GM12878 (cell line): ENCODE measurements around the gene RAC3. TPM values are rescaled to one million over a fixed set of nuclear protein-coding genes. Genes with fewer than 3 reads are reported as not detected.

Experiments
- ATAC-seq: fragments of 200-7000 bp; cut with Tn5 transposase; 3 replicates; pipeline ENCODE4 v1.9.1; 2020; ENCODE audit warnings: mild to moderate bottlenecking, moderate library complexity
- BruUV-seq: library from RNA; stranded (reverse); fragments of 400-500 nt; replicated peaks from 2 replicates; lab custom pipeline; 2021; lab: Mats Ljungman, UMichigan
- CTCF ChIA-PET: fragments of 300-600 bp; sonication (Branson Sonifier 250); formaldehyde crosslinking; extraction: SDS; loops from one replicate; lab custom pipeline; 2021; ENCODE audit warnings: inconsistent platforms; lab: Yijun Ruan, JAX
- POLR2A ChIA-PET: fragments of 350-600 bp; formaldehyde crosslinking; extraction: SDS; loops from one replicate; lab custom pipeline; 2021; ENCODE audit warnings: inconsistent platforms; lab: Charles Lee
- RAD21 ChIA-PET: fragments of 300-600 bp; sonication (Branson Sonifier 250); formaldehyde crosslinking; loops from one replicate; lab custom pipeline; 2023; ENCODE audit warnings: antibody characterized with exemption; ENCODE audit not compliant: unreplicated experiment; lab: Charles Lee
- SMC1A ChIA-PET: fragments of 300-600 bp; sonication (Branson Sonifier 250); formaldehyde crosslinking; loops from one replicate; lab custom pipeline; 2023; ENCODE audit not compliant: unreplicated experiment, uncharacterized antibody; lab: Charles Lee
- DNase-seq: peaks from one replicate; pipeline ENCODE4 v3.0.0-alpha.2; 2011; ENCODE audit warnings: low read depth, low spot score
- FAIRE-seq: peaks from 3 replicates; lab custom pipeline; 2011; peaks lifted over from hg19 to GRCh38; lab: Jason Lieb, UNC
- H2AFZ ChIP-seq: 2 replicates; pipeline ENCODE4 v1.6.0; 2011; ENCODE audit warnings: low read depth, low read length, control low read depth; ENCODE audit not compliant: control insufficient read depth
- H3K27ac ChIP-seq: 2 replicates; pipeline ENCODE4 v1.5.1; 2011; ENCODE audit warnings: control low read depth; ENCODE audit not compliant: control insufficient read depth, insufficient read depth
- H3K27me3 ChIP-seq, 2 experiments: replicated peaks in 1 of 2; 2 replicates each; pipeline versions ENCODE4 v1.6.0 to v1.6.1; 2011; ENCODE audit warnings: low read length in 1 of 2; ENCODE audit not compliant: control insufficient read depth in 2 of 2, insufficient read depth in 2 of 2
- H3K36me3 ChIP-seq, 2 experiments: 2 replicates each; pipeline ENCODE4 v1.5.1; 2011; ENCODE audit warnings: low read length in 1 of 2; ENCODE audit not compliant: control insufficient read depth in 2 of 2, insufficient read depth in 2 of 2
- H3K4me1 ChIP-seq: 2 replicates; pipeline ENCODE4 v1.6.1; 2011; ENCODE audit warnings: mild to moderate bottlenecking, low read length, moderate library complexity, mixed read lengths; ENCODE audit not compliant: control insufficient read depth, insufficient read depth
- H3K4me2 ChIP-seq: 2 replicates; pipeline ENCODE4 v1.6.0; 2011; ENCODE audit warnings: control low read depth; ENCODE audit not compliant: control insufficient read depth, insufficient read depth
- H3K4me3 ChIP-seq: fragments of 200-600 bp; sonication (generic); 2 replicates; pipeline ENCODE4 v1.5.1; 2016
- H3K79me2 ChIP-seq: 2 replicates; pipeline ENCODE4 v1.6.0; 2011; ENCODE audit warnings: low read length; ENCODE audit not compliant: control insufficient read depth, insufficient read depth
- H3K9ac ChIP-seq: 2 replicates; pipeline ENCODE4 v1.8.0; 2011; ENCODE audit warnings: low read length, control low read depth, mixed read lengths; ENCODE audit not compliant: control insufficient read depth, insufficient read depth
- H3K9me3 ChIP-seq: replicated peaks from 3 replicates; pipeline ENCODE4 v1.5.1; 2011; ENCODE audit warnings: mild to moderate bottlenecking, low read length; ENCODE audit not compliant: control insufficient read depth, insufficient read depth
- H4K20me1 ChIP-seq: 2 replicates; pipeline ENCODE4 v1.6.0; 2011; ENCODE audit not compliant: control insufficient read depth, insufficient read depth
- BHLHE40 ChIP-seq, 2 experiments: fragments of 450-650 bp in 1 of 2; IDR thresholded peaks; 2 replicates each; pipeline ENCODE4 v1.6.1; 2011 to 2017; ENCODE audit warnings: low read depth in 2 of 2, borderline replicate concordance in 1 of 2, improper control_type of control experiment in 1 of 2, low read length in 1 of 2, mild to moderate bottlenecking in 1 of 2
- MYC ChIP-seq: IDR thresholded peaks from 2 replicates; pipeline ENCODE4 v1.6.1; 2011; ENCODE audit warnings: mild to moderate bottlenecking, low read length, moderate library complexity, inconsistent platforms; ENCODE audit not compliant: insufficient read depth, insufficient replicate concordance, insufficient read length, severe bottlenecking
- NR2C1 ChIP-seq: fragments of 450-650 bp; IDR thresholded peaks from 2 replicates; pipeline ENCODE4 v1.6.1; 2017; ENCODE audit warnings: antibody characterized with exemption, mild to moderate bottlenecking, moderate library complexity
- POLR2AphosphoS2 ChIP-seq: IDR thresholded peaks from 2 replicates; pipeline ENCODE4 v1.6.1; 2011; ENCODE audit warnings: low read depth, mild to moderate bottlenecking, low read length, improper control_type of control experiment, moderate library complexity
- RELB ChIP-seq: fragments of 450-650 bp; IDR thresholded peaks from 2 replicates; pipeline ENCODE4 v1.6.1; 2017; ENCODE audit warnings: low read depth, mild to moderate bottlenecking, moderate library complexity
- ZBTB33 ChIP-seq: fragments of 450-650 bp; IDR thresholded peaks from 2 replicates; pipeline ENCODE4 v1.6.1; 2017; ENCODE audit warnings: mild to moderate bottlenecking
- ZBTB4 ChIP-seq: fragments of 450-650 bp; formaldehyde crosslinking; IDR thresholded peaks from 2 replicates; pipeline ENCODE4 v1.4.0; 2022; ENCODE audit warnings: mild to moderate bottlenecking, moderate library complexity
- WGBS: methylation state at CpG from one replicate; pipeline ENCODE4 v1.1.6; 2016; ENCODE audit warnings: low lambda C conversion rate; ENCODE audit not compliant: insufficient replicate concordance, insufficient coverage; ENCODE audit errors: missing lambda C conversion rate; 5-methylcytosine and 5-hydroxymethylcytosine counted together
- in situ Hi-C: fragments of 300-500 bp; cut with MboI; formaldehyde crosslinking; loops from 9 replicates; pipeline ENCODE4 v1.14.3; 2018; ENCODE audit warnings: mixed read lengths
- intact Hi-C: fragments of 100-400 bp; cut with micrococcal nuclease; formaldehyde crosslinking; loops from one replicate; pipeline ENCODE4 v1.14.2; 2022; ENCODE audit not compliant: unreplicated experiment
- polyA plus RNA-seq, 11 experiments: library from polyadenylated mRNA; depleted of rRNA in 4 of 11; unstranded in 6 of 11; stranded (reverse) in 5 of 11; fragments of >200 nt; fragmentation: Nextera tagmentation in 4 of 11; fragmentation: Illumina TruSeq in 1 of 11; extraction: Ambion mirVana in 4 of 11; extraction: Trizol in 1 of 11; gene quantifications; 1 replicate in 1 of 11; 2 replicates in 10 of 11; pipeline versions ENCODE4 v1.2.1 to v1.2.3, GENCODE V29; 2011 to 2016; ENCODE audit warnings: inconsistent platforms in 2 of 11, missing spikeins in 2 of 11, low read depth in 1 of 11
- total RNA-seq, 4 experiments: library from RNA; depleted of rRNA in 3 of 4; stranded (reverse); fragments of >200 nt in 3 of 4; fragmentation: Illumina TruSeq in 1 of 4; extraction: Trizol in 1 of 4; gene quantifications; 2 replicates each; pipeline versions ENCODE4 v1.2.1 to v1.2.3, GENCODE V29; 2013 to 2021

The RAC3 gene
- total and polyA plus RNA-seq, 10 of the 15 experiments (the other 5 are each of a cell fraction or from before 2014, with no cell fraction given) = 0.11 to 32.9 (median 6.7) TPM

GRCh38 chr17:81991684-81992305 is 39.7 kb upstream of the RAC3 start:
- 94% methylated on average over 31 of the region's 31 CpGs for WGBS
- Histone ChIP-seq H4K20me1 (no peaks in the 10 kb centered on the region), H3K4me3 (no peak overlapping the region), H3K4me2 (no peak overlapping the region), H3K4me1 (no peaks in the 10 kb centered on the region), H3K36me3 (no peaks in the 10 kb centered on the region; a peak in 3 of 4 replicates), H3K79me2 (no peaks in the 10 kb centered on the region), H3K9me3 (no peaks in the 10 kb centered on the region), H2AFZ (no peak overlapping the region), H3K27me3 (no peaks in the 10 kb centered on the region), H3K27ac (no peak overlapping the region), H3K9ac (no peak overlapping the region)
- TF ChIP-seq BHLHE40 (IDR thresholded peaks at IDR 0.05; ENCODE audit: borderline replicate concordance in 1 of 2, low read depth in 2 of 2, low read length in 1 of 2) (no peak), RELB (no peak), ZBTB4 (CRISPR knock-in tag) (no peak), MYC (no peak), POLR2AphosphoS2 (no peak), ZBTB33 (no peak), NR2C1 (no peak)
- intact Hi-C loops = no loop called here
- POLR2A ChIA-PET = no interaction called here
- SMC1A ChIA-PET = no interaction called here
- RAD21 ChIA-PET = no interaction called here
- no peak for ATAC-seq
- no peak for FAIRE-seq
- CTCF ChIA-PET = no interaction called here
- DNase-seq = no peak
- BruUV-seq = no TSS peak
- in situ Hi-C loops = no loop called here
